Gastroesophageal sphincter (tissue), 3 donors: Measurements from ENCODE around the gene TADA1.

Experiments used
- POLR2A ChIP-seq, 2 donors: fragments of 450-650 bp; IDR thresholded peaks; one replicate each; pipeline ENCODE4 v1.6.1; 2017; ENCODE audit warnings: antibody characterized with exemption in 2 of 2, mild to moderate bottlenecking in 2 of 2, moderate library complexity in 1 of 2
- POLR2AphosphoS5 ChIP-seq: sonication (generic); formaldehyde crosslinking; IDR thresholded peaks from one replicate; pipeline ENCODE4 v1.6.1; 2017; ENCODE audit warnings: antibody characterized with exemption
- TF ChIP-seq, protein P1 (sequence below), 4 experiments: fragments of 200-600 bp in 2 of 4; fragments of 450-650 bp in 2 of 4; sonication (generic) in 1 of 4; IDR thresholded peaks; one replicate each; pipeline ENCODE4 v1.5.1; 2017 to 2019; ENCODE audit warnings: antibody characterized with exemption in 4 of 4, mild to moderate bottlenecking in 2 of 4, moderate library complexity in 2 of 4

DNA sequence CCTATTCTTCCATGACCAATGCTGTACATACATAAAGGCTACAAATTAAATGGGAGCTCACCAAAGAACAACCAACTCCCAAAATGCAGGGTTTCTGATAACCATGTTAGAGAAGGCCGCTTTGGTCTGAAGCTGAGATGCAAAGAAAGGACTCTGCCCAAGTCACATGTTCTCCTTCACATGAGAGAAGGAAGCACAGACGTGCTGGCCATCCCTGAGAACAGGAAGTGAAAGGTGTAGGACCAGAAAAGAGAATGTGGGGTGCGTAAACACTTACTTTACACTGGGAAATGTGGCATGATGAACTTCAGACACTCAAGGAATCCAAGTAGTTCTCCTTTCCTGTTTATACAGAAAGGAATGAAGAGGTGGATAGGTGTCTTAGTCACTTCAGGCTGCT, 31.7 kb upstream of the TADA1 start:
- TF ChIP-seq, protein P1, sequence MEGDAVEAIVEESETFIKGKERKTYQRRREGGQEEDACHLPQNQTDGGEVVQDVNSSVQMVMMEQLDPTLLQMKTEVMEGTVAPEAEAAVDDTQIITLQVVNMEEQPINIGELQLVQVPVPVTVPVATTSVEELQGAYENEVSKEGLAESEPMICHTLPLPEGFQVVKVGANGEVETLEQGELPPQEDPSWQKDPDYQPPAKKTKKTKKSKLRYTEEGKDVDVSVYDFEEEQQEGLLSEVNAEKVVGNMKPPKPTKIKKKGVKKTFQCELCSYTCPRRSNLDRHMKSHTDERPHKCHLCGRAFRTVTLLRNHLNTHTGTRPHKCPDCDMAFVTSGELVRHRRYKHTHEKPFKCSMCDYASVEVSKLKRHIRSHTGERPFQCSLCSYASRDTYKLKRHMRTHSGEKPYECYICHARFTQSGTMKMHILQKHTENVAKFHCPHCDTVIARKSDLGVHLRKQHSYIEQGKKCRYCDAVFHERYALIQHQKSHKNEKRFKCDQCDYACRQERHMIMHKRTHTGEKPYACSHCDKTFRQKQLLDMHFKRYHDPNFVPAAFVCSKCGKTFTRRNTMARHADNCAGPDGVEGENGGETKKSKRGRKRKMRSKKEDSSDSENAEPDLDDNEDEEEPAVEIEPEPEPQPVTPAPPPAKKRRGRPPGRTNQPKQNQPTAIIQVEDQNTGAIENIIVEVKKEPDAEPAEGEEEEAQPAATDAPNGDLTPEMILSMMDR (IDR thresholded peaks at IDR 0.05): no peak
- TF ChIP-seq POLR2A (IDR thresholded peaks at IDR 0.05) (no peak), POLR2AphosphoS5 (no peak)
